HG03575 (cell line): ENCODE measurements around the gene SDE2.

Experiments used
- ATAC-seq: cut with Tn5 transposase; IDR thresholded peaks from one replicate; pipeline ENCODE4 v1.9.1; 2021; ENCODE audit not compliant: unreplicated experiment, insufficient number of reproducible peaks, low FRiP score; ENCODE audit errors: extremely low read depth

SDE2 gene

GRCh38 chr1:225933072-225933471, 66.1 kb downstream of the SDE2 start:
- no peak for ATAC-seq
